GM04503 (cell line): ENCODE data around the gene GANAB.
"Not testable (repeated sequence)": the region's sequence is repeated elsewhere in the genome, so short reads cannot be mapped to it uniquely, and the experiment has no call there.

ENCODE experiments used
- DNase-seq: peaks from one replicate; pipeline ENCODE4 v3.0.0-alpha.2; 2012; ENCODE audit warnings: low read depth

GANAB gene

GRCh38 chr11:62621567-62622470 lies 24.6 kb downstream of the GANAB start, which contains the start of gene B3GAT3:
Gene B3GAT3, minus strand, starts transcription at chr11:62621986. Its CDS starts 39 bp downstream, at chr11:62621947.
- peak; percentile 87 for DNase-seq

GRCh38 chr11:62621027-62621566 lies 25.3 kb downstream of the GANAB start:
- DNase-seq: no peak

DNA sequence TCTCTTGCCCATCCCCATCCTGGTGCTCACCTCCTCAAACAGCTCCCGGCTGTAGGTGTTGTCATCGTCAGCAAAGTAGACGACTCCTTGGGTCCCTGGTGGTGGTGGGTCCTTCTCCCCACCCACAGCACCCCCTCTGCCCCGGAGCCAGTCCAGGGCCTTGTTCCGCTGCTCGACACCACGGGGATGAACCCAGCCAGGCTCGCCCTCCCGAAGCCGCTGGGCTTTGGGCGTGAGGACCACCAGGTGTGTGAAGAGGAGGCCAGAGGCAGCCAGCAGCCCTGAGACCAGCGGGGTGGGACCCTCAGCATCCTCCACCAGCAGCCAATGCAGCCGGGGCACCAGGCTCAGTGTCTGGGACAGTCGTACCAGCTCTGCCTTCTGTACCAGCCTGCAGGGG lies 29.5 kb downstream of the GANAB start:
- not testable (repeated sequence) for DNase-seq

DNA sequence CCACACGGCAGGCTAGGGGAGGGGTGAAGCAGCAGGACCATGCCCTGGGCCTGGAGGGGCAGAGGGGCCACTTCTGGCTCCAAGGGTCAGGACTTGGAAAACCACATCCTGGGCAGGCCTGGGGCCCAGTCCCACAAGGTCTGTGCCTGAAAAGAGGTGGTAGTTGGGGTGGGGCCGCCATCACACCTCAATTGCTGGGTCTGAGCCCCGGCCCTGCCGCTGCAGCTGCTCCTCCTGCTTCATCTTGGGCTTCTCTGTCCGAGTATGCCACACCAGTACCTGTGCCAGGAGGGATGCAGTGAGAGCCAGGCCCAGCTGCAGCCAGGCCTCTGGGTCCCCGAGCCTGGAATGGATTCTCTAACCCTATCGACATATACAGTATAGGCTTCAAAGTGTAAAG lies 30.9 kb downstream of the GANAB start:
- no peak for DNase-seq

DNA sequence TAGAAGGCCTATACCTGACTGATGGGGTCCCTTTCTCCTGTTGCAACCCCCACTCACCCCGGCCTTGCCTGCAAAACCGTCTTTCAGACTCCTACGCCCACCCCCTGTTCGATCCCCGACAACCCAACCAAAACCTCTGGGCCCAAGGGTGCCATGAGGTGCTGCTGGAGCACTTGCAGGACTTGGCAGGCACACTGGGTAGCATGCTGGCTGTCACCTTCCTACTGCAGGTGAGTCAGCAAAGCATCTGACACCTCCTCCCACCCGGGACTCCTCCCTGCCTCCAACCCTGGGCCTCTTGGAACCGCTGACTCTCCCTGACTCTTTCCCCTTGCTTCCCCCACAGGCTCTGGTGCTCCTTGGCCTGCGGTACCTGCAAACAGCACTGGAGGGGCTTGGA lies 32.1 kb downstream of the GANAB start:
- no peak for DNase-seq

GRCh38 chr11:62613291-62613778 lies 33.1 kb downstream of the GANAB start:
- DNase-seq: no peak

DNA sequence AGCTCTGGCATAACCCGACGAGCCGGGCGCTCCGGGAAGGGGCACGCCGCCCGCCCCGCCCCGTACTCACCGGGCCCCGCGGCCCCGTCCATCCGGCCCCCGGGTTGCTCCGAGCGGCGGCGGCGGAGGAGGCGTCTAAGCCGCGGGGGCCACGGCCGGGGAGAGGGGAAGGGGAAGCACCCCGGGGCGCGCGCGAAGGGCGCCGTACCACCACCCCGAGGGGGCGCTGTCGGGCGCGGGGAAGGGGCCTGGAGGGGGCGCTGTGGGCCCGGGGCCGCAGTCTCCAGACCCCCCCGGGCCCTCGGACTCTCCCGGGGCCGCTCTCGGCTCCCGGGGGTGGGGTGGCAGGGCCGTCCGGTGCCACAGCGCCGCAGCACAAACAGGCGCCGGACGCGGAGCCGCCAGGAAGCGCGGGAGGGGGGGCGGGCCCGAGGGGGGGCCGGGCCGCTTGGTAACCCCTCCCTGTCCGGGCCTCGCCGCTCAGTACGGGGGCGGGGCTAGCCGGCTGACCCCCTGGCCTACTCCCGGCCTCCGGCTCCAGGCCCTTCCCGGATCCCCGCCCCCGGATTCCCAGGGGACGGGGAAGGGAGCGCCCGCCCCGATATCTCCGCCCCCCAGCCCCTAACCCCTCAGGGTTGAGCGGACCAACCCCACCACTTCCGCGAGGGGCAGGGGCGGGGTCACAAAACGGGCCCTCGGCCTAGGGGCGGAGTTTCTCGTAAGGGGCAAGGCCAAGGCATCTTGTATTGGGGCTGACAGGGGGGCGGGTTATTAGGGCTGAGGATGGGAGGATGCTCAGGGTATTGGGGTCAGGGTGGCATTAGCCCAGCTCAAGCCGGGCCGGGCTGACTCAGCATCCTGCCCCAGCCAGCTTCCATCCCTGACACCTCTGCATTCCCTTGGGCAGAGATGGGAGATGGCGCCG lies 33.8 kb downstream of the GANAB start, which contains the start of the genes EML3 and ROM1:
TSS of gene EML3 (minus strand) at position 410 of the 925 bp plus-strand sequence. CDS start at position 92, 318 bp downstream.
TSS of gene ROM1 (plus strand) at position 892 of the 925 bp plus-strand sequence. CDS start at position 917, 25 bp downstream.
- no peak for DNase-seq

GRCh38 chr11:62611705-62612365 lies 34.6 kb downstream of the GANAB start:
- no peak for DNase-seq

DNA sequence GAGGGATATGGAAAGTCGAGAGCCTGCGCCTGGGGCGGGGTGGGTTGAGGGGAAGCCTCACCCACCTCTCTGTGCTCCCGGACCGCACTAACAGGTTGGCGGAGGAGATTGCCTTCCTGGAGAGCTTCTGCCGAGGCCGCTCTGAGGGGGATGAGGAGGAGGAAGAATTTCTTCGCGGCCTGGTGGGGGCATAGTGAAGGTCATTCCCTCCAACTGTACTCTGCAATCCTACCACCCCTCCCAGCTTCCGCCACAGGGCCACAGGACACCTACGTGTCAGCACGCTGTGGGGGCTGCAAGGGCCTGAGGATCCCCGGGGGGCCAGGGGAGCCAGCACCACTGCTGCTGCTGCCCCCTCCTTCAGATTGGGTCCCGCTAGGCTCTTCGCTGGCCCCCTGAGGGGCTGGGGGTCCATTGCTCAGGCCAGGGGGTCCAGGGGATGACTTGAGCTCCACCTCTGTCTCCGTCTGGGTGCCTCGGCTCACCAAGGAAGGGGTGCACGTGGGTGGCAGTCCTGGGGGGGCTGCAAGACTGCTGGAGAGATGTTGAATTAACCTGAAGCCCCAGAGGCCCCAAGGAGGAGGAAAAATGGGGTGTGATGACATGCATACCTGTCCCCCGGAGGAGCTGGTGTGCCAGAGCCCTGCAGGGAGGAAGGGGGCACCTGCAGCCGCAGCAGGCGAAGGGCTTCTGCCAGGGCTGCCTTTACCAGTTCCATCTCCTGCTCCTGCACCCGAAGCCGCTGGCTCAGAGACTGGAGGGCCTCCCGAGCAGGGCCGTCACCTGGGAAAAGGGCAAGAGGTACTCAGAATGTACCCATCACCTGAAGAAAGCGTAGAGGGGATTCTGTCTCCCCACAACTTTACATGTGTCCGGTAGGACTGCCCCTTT lies 35.4 kb downstream of the GANAB start:
- DNase-seq: no peak

GRCh38 chr11:62610403-62610802 lies 36.0 kb downstream of the GANAB start:
- no peak for DNase-seq

DNA sequence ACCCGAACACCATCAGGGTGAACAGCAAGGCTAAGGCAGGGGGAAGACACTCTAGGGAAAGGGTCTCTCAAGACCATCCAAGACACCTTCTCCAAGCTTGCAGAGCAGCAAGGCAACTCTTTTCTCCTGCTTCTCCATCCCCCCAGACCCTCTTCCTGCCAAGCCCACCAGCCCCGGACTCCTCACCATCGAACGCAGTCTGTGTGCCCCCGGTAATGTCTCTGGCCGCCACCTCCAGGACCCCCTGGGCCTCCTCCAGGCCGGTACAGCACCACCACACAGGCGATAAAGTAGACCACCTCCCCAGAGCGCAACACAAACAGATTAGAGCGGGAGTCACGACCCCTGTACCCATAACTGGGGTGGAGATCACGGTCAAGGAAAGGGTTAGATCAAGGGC lies 37.6 kb downstream of the GANAB start:
- DNase-seq: no peak

DNA sequence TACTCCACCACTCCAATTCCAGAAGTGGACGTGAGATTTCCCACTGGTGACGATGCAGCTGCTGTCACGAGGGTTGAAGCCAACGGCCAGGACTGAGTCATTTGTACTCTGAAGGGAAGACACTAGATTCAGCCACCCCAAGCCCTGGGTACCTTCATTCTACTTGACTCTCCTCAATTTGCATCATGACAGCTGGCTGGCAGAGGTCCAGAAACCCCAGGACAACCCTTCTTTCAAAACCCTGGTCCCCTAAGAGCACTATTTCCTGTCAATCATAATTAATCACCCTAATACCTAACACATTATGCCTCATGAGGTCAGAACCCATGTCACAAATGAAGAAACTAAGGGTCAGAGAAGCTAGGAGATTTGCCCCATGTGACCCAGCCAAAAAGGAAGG lies 38.7 kb downstream of the GANAB start:
- no peak for DNase-seq

DNA sequence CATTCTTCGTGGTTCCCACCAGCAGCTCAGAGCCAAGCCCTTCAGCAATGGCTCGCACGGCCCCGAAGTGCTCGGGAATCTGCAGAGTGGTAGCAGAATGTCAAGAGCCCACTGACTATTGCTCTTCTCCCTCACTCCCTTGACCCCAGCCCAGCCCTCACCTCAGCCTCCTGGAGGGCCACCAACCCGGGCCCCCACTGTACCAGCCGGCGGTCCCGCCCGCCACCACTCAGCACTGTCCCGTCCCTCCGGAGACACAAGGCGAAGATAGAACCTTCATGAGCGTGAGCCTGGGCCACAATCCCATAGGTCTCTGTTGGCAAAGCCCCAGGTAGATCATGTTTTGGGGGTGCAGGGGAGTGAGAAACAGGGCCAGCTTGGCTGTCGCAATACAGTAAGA lies 40.5 kb downstream of the GANAB start:
- no peak for DNase-seq

GRCh38 chr11:62605467-62605866 lies 40.9 kb downstream of the GANAB start:
- no peak for DNase-seq

DNA sequence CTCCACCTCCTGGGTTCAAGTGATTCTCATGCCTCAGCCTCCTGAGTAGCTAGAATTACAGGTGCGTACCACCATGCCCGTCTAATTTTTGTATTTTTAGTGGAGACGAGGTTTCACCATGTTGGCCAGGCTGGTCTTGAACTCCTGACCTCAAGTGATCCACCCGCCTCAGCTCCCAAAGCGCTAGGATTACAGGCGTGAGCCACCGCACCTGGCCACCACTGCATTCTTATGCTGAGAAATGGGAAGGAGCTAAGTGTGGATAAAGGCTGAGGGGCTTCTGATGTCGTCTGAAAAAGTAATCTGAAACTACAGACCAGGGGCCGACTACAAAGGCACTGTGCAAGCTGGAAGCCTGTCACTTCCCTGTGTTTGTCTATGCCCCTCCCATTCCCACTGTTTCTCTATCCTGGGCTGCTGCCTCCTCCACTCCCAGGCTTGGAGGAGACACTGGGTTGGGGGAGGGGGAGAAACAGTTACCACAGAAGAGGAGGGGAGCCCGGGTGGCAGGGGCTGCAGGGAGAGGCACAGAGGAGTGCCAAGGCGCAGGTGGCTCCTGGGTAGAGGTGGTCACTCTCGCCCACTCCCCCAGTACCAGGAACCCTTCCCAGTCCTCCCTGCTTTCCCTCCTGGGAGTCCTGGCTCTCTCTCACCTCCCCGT lies 41.8 kb downstream of the GANAB start:
- DNase-seq: no peak

GRCh38 chr11:62603776-62604299 lies 42.6 kb downstream of the GANAB start:
- no peak for DNase-seq

DNA sequence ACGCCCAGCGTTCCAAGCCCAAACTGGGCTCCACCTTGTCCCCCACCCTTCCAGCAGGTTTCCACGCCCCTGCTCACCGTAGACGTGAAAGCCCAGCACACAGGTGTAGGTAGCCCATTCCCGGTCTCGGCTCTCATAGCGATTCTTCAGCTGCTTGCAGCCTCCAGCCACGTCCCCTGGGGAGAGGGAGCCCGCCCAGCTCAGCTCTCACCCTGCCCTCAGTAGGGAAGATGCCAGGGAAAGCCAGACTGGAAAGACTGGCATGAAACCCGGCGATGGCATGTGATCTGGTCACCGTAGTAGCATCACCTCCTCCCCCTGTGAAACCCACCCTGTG lies 43.4 kb downstream of the GANAB start:
- no peak for DNase-seq

DNA sequence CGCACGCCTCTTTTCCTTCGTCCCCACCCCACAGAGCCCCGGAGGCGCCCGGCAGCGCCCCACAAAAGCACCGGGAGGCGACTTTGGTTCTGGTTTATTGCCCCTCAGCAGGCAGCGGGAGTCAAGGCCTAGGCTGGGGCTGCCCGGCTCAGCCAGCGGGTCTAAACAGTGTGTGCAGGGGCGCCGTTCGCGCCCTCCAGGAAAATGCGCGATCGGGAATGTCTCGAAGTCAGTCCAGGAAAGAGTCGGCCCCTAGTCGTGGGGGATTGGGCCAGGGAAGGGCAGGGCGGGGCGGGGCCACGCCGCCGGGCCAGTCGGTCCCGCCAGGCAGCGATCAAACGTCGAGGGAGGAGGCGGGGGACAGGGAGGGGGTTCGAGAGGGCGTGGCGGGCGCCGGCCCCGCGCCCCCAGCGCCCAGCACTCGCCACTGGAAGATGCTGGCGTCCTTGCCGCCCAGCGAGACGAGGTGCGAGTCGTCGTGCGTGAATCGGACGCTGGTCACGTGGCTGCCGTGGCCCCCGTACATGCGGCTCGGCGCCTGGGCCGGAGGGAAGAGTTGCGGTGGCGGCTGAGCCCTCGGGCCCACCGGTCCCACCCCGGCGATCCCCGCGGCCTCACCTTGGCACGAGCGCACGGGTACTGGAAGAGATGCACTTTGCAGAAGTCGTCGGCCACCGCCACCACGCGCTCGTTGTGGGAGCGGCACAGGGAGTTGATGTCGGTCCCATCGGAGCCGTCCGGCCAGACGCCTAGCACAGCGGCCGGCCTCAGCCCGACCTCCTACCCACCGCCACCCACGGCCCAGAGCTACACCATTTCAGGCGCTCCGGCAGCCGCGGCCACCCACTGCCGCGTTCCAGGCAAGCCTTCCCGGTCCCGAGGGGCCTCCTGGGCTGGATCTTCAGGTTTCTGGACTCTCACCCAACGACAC lies 44.0 kb downstream of the GANAB start:
- no peak for DNase-seq
